ENCODE measurements around the gene SYP.

SYP gene

DNA sequence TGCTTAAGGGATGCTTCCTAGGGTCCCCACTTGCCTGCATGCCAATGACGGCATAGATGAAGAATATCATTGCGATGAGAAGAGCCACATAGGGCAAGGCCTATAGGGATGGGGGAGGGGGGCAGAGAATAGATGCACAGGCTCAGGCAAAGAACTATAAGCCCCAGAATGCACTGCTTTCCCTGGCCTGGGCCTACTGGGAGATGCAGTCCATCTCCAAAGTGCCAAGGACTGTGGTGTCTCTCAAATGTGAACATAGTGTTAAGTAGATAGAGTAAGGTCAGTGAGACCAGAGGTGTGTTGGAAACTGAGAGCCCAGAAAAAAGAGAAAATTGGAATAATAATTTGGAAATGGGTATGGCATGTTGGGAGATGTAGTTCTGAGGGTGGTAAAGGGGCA is 12.2 kb upstream of the SYP start:
- POLR2A ChIA-PET: no interaction called here
- no peak for DNase-seq (ENCODE audit: extremely low spot score)
- CTCF ChIA-PET: no interaction called here
- TF ChIP-seq, protein P1, sequence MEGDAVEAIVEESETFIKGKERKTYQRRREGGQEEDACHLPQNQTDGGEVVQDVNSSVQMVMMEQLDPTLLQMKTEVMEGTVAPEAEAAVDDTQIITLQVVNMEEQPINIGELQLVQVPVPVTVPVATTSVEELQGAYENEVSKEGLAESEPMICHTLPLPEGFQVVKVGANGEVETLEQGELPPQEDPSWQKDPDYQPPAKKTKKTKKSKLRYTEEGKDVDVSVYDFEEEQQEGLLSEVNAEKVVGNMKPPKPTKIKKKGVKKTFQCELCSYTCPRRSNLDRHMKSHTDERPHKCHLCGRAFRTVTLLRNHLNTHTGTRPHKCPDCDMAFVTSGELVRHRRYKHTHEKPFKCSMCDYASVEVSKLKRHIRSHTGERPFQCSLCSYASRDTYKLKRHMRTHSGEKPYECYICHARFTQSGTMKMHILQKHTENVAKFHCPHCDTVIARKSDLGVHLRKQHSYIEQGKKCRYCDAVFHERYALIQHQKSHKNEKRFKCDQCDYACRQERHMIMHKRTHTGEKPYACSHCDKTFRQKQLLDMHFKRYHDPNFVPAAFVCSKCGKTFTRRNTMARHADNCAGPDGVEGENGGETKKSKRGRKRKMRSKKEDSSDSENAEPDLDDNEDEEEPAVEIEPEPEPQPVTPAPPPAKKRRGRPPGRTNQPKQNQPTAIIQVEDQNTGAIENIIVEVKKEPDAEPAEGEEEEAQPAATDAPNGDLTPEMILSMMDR (IDR thresholded peaks at IDR 0.05; ENCODE audit: control extremely low read depth, extremely low read depth, low read depth, missing control alignments): no peak

DNA sequence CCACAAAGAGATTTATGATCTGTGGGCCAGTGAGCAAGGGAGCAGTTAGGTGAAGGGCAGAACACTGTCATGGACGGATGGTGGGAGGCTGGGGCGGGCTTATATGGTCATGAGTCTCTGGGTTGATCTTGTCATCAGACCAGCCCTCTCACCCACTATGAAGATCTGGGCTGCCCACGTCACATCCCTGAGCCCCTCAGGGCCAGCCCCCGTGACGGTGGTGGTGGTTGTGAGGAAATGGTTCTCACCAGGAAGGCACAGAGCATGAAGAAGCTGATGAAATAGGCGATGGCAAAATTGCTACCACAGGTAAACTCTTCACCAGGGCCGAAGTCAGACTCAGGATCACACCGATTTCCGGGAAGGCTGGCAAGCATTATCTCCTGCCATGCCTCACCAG is 11.1 kb upstream of the SYP start:
- TF ChIP-seq, protein P1 (IDR thresholded peaks at IDR 0.05; ENCODE audit: control extremely low read depth, extremely low read depth, low read depth, missing control alignments): no peak

DNA sequence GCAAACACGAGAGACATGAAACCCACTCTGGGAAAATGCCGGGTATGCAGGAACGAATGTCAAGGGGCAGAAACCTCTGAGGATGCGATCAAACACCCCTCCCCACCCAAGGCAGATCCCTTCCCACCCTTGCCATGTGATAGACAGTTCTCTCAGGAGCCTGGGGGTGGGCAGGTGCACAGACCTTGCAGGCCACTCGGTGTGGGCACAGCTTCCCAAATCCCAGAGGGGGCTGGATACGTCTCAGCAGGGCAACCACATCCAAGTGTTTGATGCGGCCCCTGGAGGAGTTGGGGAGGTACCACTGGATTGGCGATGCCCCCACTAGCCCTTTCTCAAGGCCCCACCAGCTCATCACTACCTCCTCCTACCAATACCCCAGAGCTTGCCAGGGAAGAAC is 10.4 kb upstream of the SYP start:
- TF ChIP-seq, protein P1 (IDR thresholded peaks at IDR 0.05; ENCODE audit: control extremely low read depth, extremely low read depth, low read depth, missing control alignments): no peak
- ChIA-PET POLR2A (no interaction called here), CTCF (interaction anchor here (1.2 kb wide), 1 partner anchor 18 kb away, joined by 4 read pairs; no protein-coding TSS in a partner anchor)
- DNase-seq (ENCODE audit: extremely low spot score): no peak

More for the DNA sequence above, 11.1 kb upstream of the SYP start:
- ChIA-PET CTCF (no interaction called here), POLR2A (no interaction called here)
- no peak for DNase-seq (ENCODE audit: extremely low spot score)

DNA sequence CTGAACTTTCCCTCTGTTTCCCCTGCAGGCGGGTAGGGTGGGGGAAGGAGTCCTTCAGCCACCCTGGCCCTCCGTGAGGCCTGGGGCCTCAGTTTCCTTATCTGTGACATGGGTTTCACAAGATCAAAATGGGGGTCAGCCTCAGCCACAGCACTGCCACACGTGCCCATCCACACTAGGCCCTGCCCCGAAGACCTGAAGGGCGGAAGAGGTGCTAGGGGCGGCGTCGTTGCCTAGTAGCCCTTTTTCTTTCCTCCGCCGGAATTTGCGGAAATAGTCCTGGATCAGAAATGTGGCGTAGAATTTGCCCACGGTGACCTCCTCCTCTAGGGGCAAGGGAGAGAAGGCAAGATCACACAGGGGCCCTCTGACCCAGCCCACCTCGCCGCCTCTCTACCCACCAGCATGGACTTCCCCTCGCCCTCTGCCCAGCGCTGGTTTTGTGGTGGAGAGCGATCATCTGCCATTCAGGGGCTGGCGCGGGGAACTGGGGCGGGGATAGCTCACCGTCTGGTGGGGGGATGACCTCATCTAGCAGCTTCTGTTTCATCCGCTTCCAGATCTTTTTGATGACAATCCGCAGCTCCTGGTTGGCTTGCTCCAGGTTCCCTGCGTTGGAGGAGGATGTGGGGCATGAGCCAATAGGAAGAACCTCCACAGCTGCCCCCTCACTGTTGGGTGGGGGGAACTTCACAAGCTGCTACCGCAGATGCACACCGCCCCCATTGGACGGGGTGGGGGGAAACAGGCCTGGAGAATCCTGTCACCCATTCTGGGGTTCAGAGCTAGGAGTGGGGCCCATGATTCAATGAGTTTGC is 9.7 kb upstream of the SYP start:
- POLR2A ChIA-PET: no interaction called here
- no peak for DNase-seq (ENCODE audit: extremely low spot score)
- TF ChIP-seq, protein P1 (IDR thresholded peaks at IDR 0.05; ENCODE audit: control extremely low read depth, extremely low read depth, low read depth, missing control alignments): no peak
- CTCF ChIA-PET: interaction anchor here (1.2 kb wide), 1 partner anchor 17 kb away, joined by 4 read pairs; no protein-coding TSS in a partner anchor

DNA sequence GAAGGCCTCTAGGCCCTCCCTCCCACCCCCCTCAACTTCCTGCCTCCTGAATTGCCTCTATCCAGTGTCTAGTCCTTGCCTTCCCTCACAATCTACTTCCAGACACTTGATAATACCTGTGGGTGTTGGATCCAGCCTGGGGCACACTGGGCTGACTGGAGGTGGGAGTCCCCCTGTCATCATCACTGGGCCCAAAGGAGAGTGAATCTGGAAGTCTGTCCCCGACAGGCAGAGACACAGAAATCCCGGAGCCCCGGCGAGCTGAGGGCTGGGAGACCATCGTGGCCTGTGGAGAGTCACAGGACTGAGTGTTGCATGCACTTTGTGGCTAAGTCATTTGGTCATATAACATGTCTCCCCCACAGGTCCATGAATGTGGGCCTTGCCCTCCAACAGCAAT is 8.4 kb upstream of the SYP start:
- DNase-seq (ENCODE audit: extremely low spot score): no peak
- TF ChIP-seq, protein P1 (IDR thresholded peaks at IDR 0.05; ENCODE audit: control extremely low read depth, extremely low read depth, low read depth, missing control alignments): no peak
- ChIA-PET POLR2A (no interaction called here), CTCF (interaction anchor here (0.7 kb wide), 1 partner anchor 16 kb away, joined by 3 read pairs; no protein-coding TSS in a partner anchor)

DNA sequence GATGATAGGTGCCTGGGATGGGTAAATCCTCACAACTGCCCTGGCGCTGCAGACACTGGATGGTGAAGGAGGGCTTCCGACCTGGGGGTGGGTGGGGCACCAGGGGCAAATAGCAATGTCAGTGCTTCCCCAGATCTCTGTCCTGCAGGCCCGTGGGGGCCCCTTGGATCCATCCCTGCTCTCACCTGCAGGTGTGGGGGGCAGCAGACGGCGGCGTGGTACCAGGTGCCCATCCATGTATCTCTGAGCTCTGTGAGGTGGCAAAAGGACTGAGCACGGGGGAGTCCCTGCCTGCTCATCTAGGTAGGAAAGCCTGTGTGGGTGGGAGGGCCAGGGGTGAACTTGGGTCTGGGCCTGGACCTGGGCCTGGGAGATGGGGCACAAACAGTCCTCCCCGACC is 6.5 kb upstream of the SYP start:
- TF ChIP-seq, protein P1 (IDR thresholded peaks at IDR 0.05; ENCODE audit: control extremely low read depth, extremely low read depth, low read depth, missing control alignments): no peak
- POLR2A ChIA-PET: no interaction called here
- CTCF ChIA-PET: interaction anchor here (1.0 kb wide), 1 partner anchor 14 kb away, joined by 3 read pairs; no protein-coding TSS in a partner anchor
- DNase-seq (ENCODE audit: extremely low spot score): no peak

Data from GM10248 (cell line).